WTC11 (cell line): Measurements from ENCODE around the gene FASTKD2. TPM values are rescaled to one million over a fixed set of nuclear protein-coding genes. Genes with fewer than 3 reads are reported as not detected.

Experiments
- CREM ChIP-seq: sonication (generic); formaldehyde crosslinking; IDR thresholded peaks from 2 replicates; pipeline ENCODE4 v1.8.1; 2022; ENCODE audit warnings: mild to moderate bottlenecking, missing genetic modification reagents, moderate library complexity
- ESRRA ChIP-seq: sonication (generic); formaldehyde crosslinking; IDR thresholded peaks from 2 replicates; pipeline ENCODE4 v1.8.1; 2022; ENCODE audit warnings: mild to moderate bottlenecking, missing genetic modification reagents, borderline replicate concordance
- ETV6 ChIP-seq: sonication (generic); formaldehyde crosslinking; IDR thresholded peaks from 2 replicates; pipeline ENCODE4 v1.8.1; 2022; ENCODE audit warnings: mild to moderate bottlenecking, missing genetic modification reagents
- FOXJ3 ChIP-seq: sonication (generic); formaldehyde crosslinking; IDR thresholded peaks from 2 replicates; pipeline ENCODE4 v1.9.0; 2021; ENCODE audit warnings: missing genetic modification reagents, mild to moderate bottlenecking, borderline replicate concordance
- HMGA2 ChIP-seq: fragments of 250-450 bp; sonication (Bioruptor Pico); IDR thresholded peaks from 2 replicates; pipeline ENCODE4 v1.4.0; 2021; ENCODE audit warnings: mild to moderate bottlenecking, moderate library complexity
- NR3C1 ChIP-seq: sonication (generic); formaldehyde crosslinking; conservative IDR thresholded peaks from 2 replicates; pipeline ENCODE4 v1.8.1; 2023; ENCODE audit warnings: low read depth, mild to moderate bottlenecking, missing genetic modification reagents
- OVOL2 ChIP-seq: fragments of 250-450 bp; sonication (Bioruptor Pico); IDR thresholded peaks from 2 replicates; pipeline ENCODE4 v1.9.0; 2021; ENCODE audit warnings: mild to moderate bottlenecking, borderline replicate concordance
- ZNF138 ChIP-seq: sonication (generic); formaldehyde crosslinking; conservative IDR thresholded peaks from 2 replicates; pipeline ENCODE4 v1.8.1; 2022; ENCODE audit warnings: mild to moderate bottlenecking, moderate library complexity, missing genetic modification reagents
- ZNF219 ChIP-seq: sonication (generic); formaldehyde crosslinking; IDR thresholded peaks from 2 replicates; pipeline ENCODE4 v1.8.0; 2023; ENCODE audit warnings: missing genetic modification reagents, mild to moderate bottlenecking, borderline replicate concordance
- total RNA-seq: library from RNA; stranded (reverse); gene quantifications from 3 replicates; pipeline ENCODE4 v1.2.3, GENCODE V29; 2021
- TF ChIP-seq, protein P1 (sequence below): sonication (generic); formaldehyde crosslinking; IDR thresholded peaks from 2 replicates; pipeline ENCODE4 v1.8.1; 2022; ENCODE audit warnings: mild to moderate bottlenecking, missing genetic modification reagents, moderate library complexity, borderline replicate concordance
- TF ChIP-seq, protein P2 (sequence below): sonication (generic); formaldehyde crosslinking; IDR thresholded peaks from 2 replicates; pipeline ENCODE4 v1.8.1; 2023; ENCODE audit warnings: mild to moderate bottlenecking, missing genetic modification reagents
- TF ChIP-seq, protein P3 (sequence below): fragments of 250-450 bp; sonication (Bioruptor Pico); IDR thresholded peaks from 2 replicates; pipeline ENCODE4 v1.9.0; 2021; ENCODE audit warnings: moderate library complexity, mild to moderate bottlenecking, inconsistent platforms, borderline replicate concordance
- TF ChIP-seq, protein P4 (sequence below): sonication (generic); formaldehyde crosslinking; IDR thresholded peaks from 2 replicates; pipeline ENCODE4 v1.8.0; 2022; ENCODE audit warnings: missing genetic modification reagents
- TF ChIP-seq, protein P5 (sequence below): sonication (generic); formaldehyde crosslinking; IDR thresholded peaks from 2 replicates; pipeline ENCODE4 v1.8.1; 2022; ENCODE audit warnings: low read depth, missing genetic modification reagents, borderline replicate concordance
- TF ChIP-seq, protein P6 (sequence below): sonication (generic); formaldehyde crosslinking; IDR thresholded peaks from 2 replicates; pipeline ENCODE4 v1.8.1; 2023; ENCODE audit warnings: mild to moderate bottlenecking, missing genetic modification reagents, moderate library complexity
- TF ChIP-seq, protein P7 (sequence below): sonication (generic); formaldehyde crosslinking; IDR thresholded peaks from 2 replicates; pipeline ENCODE4 v1.8.0; 2023; ENCODE audit warnings: missing genetic modification reagents, mild to moderate bottlenecking, borderline replicate concordance
- TF ChIP-seq, protein P8 (sequence below): sonication (generic); formaldehyde crosslinking; IDR thresholded peaks from 2 replicates; pipeline ENCODE4 v1.8.1; 2023; ENCODE audit warnings: mild to moderate bottlenecking, missing genetic modification reagents, borderline replicate concordance

Gene FASTKD2
- total RNA-seq, 1 experiment from 2014 or later, result 33.7 TPM

DNA sequence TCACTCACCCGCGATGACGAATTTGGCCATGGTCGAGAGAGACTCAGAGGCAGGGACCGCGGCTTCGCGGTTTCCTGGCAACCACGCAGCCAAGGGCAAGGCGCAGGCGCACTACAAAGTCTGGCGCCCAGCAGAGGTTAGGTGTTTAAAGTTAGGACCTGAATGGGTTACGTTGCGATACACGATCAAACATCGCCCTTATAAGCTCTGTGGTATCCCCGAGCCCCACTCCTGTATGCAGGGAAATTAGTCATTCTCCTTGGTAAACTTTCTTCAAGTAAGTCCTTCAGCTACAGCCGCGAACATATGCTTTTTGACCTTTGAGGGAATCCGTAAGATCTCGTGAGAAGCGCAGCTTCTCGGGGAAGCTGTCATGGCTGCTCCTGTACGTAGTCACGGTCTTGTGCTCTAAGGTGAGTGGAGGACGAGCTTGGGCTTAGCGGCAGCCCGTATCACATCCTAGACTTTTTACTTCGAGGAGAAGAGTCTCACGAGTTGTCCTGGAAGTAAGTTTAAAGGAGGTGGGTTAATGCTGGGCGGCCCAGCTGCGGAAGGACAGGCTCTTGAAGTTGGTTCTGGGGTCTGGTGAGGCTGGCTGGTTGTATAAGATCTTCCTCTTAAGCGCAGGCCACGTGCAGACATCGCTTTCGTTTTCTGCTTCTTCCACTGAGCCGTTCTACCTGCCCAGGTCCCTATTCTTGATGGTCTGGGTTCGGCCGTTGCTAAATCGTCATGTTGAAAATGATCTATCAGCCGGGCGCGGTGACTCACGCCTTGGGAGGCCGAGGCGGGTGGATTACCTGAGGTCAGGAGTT, at the start of gene FASTKD2, which contains the start of gene MDH1B (continued):
- TF ChIP-seq, protein P1, sequence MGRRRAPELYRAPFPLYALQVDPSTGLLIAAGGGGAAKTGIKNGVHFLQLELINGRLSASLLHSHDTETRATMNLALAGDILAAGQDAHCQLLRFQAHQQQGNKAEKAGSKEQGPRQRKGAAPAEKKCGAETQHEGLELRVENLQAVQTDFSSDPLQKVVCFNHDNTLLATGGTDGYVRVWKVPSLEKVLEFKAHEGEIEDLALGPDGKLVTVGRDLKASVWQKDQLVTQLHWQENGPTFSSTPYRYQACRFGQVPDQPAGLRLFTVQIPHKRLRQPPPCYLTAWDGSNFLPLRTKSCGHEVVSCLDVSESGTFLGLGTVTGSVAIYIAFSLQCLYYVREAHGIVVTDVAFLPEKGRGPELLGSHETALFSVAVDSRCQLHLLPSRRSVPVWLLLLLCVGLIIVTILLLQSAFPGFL (CRISPR knock-in tag), result no peak
- TF ChIP-seq ZNF138 (CRISPR knock-in tag) (no peak), NR3C1 (CRISPR knock-in tag) (no peak), ESRRA (CRISPR knock-in tag) (no peak; the same call in 1 of the 2 replicates), ZNF219 (CRISPR knock-in tag) (no peak), FOXJ3 (CRISPR knock-in tag) (no peak), HMGA2 (CRISPR knock-in tag) (no peak), OVOL2 (no peak), CREM (CRISPR knock-in tag) (no peak), ETV6 (CRISPR knock-in tag) (peak; percentile 67; the same call in 1 of the 2 replicates)
- TF ChIP-seq, protein P2, sequence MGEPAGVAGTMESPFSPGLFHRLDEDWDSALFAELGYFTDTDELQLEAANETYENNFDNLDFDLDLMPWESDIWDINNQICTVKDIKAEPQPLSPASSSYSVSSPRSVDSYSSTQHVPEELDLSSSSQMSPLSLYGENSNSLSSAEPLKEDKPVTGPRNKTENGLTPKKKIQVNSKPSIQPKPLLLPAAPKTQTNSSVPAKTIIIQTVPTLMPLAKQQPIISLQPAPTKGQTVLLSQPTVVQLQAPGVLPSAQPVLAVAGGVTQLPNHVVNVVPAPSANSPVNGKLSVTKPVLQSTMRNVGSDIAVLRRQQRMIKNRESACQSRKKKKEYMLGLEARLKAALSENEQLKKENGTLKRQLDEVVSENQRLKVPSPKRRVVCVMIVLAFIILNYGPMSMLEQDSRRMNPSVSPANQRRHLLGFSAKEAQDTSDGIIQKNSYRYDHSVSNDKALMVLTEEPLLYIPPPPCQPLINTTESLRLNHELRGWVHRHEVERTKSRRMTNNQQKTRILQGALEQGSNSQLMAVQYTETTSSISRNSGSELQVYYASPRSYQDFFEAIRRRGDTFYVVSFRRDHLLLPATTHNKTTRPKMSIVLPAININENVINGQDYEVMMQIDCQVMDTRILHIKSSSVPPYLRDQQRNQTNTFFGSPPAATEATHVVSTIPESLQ (CRISPR knock-in tag), result no peak
- TF ChIP-seq, protein P3, sequence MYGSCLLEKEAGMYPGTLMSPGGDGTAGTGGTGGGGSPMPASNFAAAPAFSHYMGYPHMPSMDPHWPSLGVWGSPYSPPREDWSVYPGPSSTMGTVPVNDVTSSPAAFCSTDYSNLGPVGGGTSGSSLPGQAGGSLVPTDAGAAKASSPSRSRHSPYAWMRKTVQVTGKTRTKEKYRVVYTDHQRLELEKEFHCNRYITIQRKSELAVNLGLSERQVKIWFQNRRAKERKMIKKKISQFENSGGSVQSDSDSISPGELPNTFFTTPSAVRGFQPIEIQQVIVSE, result no peak
- TF ChIP-seq, protein P4, sequence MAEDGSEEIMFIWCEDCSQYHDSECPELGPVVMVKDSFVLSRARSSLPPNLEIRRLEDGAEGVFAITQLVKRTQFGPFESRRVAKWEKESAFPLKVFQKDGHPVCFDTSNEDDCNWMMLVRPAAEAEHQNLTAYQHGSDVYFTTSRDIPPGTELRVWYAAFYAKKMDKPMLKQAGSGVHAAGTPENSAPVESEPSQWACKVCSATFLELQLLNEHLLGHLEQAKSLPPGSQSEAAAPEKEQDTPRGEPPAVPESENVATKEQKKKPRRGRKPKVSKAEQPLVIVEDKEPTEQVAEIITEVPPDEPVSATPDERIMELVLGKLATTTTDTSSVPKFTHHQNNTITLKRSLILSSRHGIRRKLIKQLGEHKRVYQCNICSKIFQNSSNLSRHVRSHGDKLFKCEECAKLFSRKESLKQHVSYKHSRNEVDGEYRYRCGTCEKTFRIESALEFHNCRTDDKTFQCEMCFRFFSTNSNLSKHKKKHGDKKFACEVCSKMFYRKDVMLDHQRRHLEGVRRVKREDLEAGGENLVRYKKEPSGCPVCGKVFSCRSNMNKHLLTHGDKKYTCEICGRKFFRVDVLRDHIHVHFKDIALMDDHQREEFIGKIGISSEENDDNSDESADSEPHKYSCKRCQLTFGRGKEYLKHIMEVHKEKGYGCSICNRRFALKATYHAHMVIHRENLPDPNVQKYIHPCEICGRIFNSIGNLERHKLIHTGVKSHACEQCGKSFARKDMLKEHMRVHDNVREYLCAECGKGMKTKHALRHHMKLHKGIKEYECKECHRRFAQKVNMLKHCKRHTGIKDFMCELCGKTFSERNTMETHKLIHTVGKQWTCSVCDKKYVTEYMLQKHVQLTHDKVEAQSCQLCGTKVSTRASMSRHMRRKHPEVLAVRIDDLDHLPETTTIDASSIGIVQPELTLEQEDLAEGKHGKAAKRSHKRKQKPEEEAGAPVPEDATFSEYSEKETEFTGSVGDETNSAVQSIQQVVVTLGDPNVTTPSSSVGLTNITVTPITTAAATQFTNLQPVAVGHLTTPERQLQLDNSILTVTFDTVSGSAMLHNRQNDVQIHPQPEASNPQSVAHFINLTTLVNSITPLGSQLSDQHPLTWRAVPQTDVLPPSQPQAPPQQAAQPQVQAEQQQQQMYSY, result peak; percentile 37; the same call in 1 of the 2 replicates
- TF ChIP-seq, protein P5, sequence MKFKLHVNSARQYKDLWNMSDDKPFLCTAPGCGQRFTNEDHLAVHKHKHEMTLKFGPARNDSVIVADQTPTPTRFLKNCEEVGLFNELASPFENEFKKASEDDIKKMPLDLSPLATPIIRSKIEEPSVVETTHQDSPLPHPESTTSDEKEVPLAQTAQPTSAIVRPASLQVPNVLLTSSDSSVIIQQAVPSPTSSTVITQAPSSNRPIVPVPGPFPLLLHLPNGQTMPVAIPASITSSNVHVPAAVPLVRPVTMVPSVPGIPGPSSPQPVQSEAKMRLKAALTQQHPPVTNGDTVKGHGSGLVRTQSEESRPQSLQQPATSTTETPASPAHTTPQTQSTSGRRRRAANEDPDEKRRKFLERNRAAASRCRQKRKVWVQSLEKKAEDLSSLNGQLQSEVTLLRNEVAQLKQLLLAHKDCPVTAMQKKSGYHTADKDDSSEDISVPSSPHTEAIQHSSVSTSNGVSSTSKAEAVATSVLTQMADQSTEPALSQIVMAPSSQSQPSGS (CRISPR knock-in tag), result no peak
- TF ChIP-seq, protein P6, sequence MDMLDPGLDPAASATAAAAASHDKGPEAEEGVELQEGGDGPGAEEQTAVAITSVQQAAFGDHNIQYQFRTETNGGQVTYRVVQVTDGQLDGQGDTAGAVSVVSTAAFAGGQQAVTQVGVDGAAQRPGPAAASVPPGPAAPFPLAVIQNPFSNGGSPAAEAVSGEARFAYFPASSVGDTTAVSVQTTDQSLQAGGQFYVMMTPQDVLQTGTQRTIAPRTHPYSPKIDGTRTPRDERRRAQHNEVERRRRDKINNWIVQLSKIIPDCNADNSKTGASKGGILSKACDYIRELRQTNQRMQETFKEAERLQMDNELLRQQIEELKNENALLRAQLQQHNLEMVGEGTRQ (CRISPR knock-in tag), result peak; percentile 27; the same call in 1 of the 2 replicates
- TF ChIP-seq, protein P7, sequence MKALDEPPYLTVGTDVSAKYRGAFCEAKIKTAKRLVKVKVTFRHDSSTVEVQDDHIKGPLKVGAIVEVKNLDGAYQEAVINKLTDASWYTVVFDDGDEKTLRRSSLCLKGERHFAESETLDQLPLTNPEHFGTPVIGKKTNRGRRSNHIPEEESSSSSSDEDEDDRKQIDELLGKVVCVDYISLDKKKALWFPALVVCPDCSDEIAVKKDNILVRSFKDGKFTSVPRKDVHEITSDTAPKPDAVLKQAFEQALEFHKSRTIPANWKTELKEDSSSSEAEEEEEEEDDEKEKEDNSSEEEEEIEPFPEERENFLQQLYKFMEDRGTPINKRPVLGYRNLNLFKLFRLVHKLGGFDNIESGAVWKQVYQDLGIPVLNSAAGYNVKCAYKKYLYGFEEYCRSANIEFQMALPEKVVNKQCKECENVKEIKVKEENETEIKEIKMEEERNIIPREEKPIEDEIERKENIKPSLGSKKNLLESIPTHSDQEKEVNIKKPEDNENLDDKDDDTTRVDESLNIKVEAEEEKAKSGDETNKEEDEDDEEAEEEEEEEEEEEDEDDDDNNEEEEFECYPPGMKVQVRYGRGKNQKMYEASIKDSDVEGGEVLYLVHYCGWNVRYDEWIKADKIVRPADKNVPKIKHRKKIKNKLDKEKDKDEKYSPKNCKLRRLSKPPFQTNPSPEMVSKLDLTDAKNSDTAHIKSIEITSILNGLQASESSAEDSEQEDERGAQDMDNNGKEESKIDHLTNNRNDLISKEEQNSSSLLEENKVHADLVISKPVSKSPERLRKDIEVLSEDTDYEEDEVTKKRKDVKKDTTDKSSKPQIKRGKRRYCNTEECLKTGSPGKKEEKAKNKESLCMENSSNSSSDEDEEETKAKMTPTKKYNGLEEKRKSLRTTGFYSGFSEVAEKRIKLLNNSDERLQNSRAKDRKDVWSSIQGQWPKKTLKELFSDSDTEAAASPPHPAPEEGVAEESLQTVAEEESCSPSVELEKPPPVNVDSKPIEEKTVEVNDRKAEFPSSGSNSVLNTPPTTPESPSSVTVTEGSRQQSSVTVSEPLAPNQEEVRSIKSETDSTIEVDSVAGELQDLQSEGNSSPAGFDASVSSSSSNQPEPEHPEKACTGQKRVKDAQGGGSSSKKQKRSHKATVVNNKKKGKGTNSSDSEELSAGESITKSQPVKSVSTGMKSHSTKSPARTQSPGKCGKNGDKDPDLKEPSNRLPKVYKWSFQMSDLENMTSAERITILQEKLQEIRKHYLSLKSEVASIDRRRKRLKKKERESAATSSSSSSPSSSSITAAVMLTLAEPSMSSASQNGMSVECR (CRISPR knock-in tag), result no peak
- TF ChIP-seq, protein P8, sequence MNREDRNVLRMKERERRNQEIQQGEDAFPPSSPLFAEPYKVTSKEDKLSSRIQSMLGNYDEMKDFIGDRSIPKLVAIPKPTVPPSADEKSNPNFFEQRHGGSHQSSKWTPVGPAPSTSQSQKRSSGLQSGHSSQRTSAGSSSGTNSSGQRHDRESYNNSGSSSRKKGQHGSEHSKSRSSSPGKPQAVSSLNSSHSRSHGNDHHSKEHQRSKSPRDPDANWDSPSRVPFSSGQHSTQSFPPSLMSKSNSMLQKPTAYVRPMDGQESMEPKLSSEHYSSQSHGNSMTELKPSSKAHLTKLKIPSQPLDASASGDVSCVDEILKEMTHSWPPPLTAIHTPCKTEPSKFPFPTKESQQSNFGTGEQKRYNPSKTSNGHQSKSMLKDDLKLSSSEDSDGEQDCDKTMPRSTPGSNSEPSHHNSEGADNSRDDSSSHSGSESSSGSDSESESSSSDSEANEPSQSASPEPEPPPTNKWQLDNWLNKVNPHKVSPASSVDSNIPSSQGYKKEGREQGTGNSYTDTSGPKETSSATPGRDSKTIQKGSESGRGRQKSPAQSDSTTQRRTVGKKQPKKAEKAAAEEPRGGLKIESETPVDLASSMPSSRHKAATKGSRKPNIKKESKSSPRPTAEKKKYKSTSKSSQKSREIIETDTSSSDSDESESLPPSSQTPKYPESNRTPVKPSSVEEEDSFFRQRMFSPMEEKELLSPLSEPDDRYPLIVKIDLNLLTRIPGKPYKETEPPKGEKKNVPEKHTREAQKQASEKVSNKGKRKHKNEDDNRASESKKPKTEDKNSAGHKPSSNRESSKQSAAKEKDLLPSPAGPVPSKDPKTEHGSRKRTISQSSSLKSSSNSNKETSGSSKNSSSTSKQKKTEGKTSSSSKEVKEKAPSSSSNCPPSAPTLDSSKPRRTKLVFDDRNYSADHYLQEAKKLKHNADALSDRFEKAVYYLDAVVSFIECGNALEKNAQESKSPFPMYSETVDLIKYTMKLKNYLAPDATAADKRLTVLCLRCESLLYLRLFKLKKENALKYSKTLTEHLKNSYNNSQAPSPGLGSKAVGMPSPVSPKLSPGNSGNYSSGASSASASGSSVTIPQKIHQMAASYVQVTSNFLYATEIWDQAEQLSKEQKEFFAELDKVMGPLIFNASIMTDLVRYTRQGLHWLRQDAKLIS, result no peak
